ENCODE data around the gene XG. TPM values are rescaled to one million over a fixed set of nuclear protein-coding genes. Genes with fewer than 3 reads are reported as not detected.

The XG gene
- total RNA-seq, 1 donor = 4.7 TPM

DNA sequence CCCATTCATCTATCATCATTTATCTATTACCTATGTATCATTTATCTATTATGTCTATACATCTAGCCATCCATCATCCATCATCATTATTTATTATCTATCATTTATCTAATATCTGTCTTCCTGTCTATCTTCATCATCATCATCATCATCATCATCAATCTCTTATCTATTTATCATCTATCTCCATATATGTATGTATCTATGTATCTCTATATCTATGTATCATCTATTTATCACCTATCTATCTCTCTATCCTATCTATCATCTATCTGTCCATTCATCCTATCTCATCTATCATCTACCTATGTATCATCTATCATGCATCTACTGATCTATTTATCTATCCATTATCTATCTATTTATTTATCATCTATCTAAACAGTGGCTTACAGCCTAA lies 73.0 kb downstream of the XG start:
- no peak for DNase-seq (ENCODE audit: low read depth)
- H3K4me3 ChIP-seq (ENCODE audit: low read depth, low read length) = no peak overlapping the region
- no peak for TF ChIP-seq CTCF (IDR thresholded peaks at IDR 0.05; ENCODE audit: insufficient read depth, low read depth, low read length)

DNA sequence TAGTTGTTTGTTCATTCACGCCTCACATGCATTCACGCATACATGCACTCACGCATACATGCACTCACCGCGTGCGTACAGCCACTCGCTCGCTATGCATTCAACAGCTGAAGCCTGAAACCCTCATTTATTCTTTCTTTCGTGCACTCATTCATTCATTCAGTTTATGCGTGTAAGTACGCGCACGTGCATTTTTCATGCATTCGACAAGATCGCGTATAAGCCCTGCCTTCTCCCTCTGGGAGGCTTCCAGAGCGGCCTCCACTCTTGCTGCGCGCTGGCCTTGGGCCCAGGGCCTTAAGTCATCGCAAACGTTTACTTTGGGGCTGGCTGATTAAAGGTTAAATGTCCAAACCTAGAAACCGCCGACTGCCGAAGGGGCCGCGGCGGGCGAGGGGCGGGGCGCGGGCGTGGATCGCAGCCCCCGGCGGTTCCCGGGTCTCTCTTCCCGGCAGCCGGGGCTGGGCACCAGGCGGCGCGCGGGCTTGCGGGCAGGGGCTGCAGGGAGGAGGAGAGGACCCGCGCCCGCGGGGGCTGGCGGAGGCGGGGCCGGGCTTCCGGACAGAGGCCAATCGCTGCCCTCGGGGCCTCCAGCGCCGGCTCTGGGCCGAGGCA lies 76.6 kb downstream of the XG start, which contains the start of gene GYG2:
Gene GYG2 (plus strand): TSS at position 587 of the 615 bp plus-strand sequence. CDS start 1,259 bp downstream, outside the sequence.
- peak within 1 kb of the TSS; percentile 59 for H3K4me3 ChIP-seq (ENCODE audit: low read depth, low read length)
- no peak for TF ChIP-seq CTCF (IDR thresholded peaks at IDR 0.05; ENCODE audit: insufficient read depth, low read depth, low read length)
- DNase-seq (ENCODE audit: low read depth) = peak; percentile 59

- no peak for TF ChIP-seq CTCF (IDR thresholded peaks at IDR 0.05; ENCODE audit: insufficient read depth, low read depth, low read length)
- peak overlapping the region; percentile 59 for H3K4me3 ChIP-seq (ENCODE audit: low read depth, low read length)
- DNase-seq (ENCODE audit: low read depth) = no peak
Measured at GRCh38 chrX:2828959-2829411, 77.1 kb downstream of the XG start.

- no peak for DNase-seq (ENCODE audit: low read depth)
- H3K4me3 ChIP-seq (ENCODE audit: low read depth, low read length) = peak overlapping the region; percentile 59
- TF ChIP-seq CTCF (IDR thresholded peaks at IDR 0.05; ENCODE audit: insufficient read depth, low read depth, low read length) = no peak
Measured at GRCh38 chrX:2829469-2830246, 77.8 kb downstream of the XG start.

DNA sequence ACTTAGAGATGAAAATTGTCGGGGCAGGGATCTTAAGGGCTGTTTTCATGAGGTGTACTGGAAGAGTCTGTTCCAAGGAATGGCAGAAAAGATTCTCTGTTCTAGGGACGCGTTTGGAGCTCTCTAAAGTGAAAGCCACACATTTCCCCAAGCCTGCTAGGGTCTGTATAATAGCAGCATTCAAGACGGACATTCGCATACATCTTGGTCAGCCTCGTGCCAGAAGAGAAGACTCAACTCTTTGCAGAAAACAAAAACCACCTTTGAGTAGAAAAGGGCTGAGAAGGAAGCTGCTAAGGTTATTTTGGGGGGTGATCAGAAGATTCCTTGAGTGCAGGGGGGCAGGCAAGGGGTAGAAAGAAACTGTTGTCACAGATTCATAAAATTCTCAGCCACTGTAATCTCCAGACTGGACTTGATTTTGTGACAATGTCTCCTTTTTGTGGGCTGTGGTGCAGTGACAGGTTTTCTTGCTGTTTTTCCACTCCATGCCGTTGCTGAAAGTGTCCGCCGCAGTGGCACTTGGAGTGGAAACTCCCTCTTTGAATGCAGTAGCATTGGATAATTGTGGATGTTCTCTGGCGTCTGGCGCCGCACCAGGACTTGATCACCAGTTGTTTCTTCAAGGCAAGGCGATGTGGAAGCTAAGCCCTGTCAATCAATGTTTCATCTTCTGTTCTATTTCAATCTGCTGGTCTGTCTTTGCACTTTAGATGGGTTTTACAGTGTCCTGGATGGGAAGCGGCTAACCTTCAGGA lies 79.8 kb downstream of the XG start:
- no peak for TF ChIP-seq CTCF (IDR thresholded peaks at IDR 0.05; ENCODE audit: insufficient read depth, low read depth, low read length)
- no peak for DNase-seq (ENCODE audit: low read depth)

GRCh38 chrX:2837961-2838360 lies 86.1 kb downstream of the XG start:
- H3K4me3 ChIP-seq (ENCODE audit: low read depth, low read length) = no peak overlapping the region
- TF ChIP-seq CTCF (IDR thresholded peaks at IDR 0.05; ENCODE audit: insufficient read depth, low read depth, low read length) = no peak
- no peak for DNase-seq (ENCODE audit: low read depth)

More for the DNA sequence above, 79.8 kb downstream of the XG start:
- no peak overlapping the region for H3K4me3 ChIP-seq (ENCODE audit: low read depth, low read length)
